H9 (cell line): Measurements from ENCODE around the gene ATP6V0B. TPM values are rescaled to one million over a fixed set of nuclear protein-coding genes. Genes with fewer than 3 reads are reported as not detected.
A peak's percentile ranks its signal among the peaks of the same experiment; 100 is the strongest.

Experiments used
- DNase-seq: peaks from one replicate; pipeline ENCODE4 v3.0.0-alpha.2; 2017
- H2AFZ ChIP-seq: one replicate; pipeline ENCODE4 v1.6.1; 2013; ENCODE audit warnings: mild to moderate bottlenecking, low read length, control low read depth, moderate library complexity
- H2AK5ac ChIP-seq: 2 replicates; pipeline ENCODE4 v1.6.1; 2013; ENCODE audit warnings: low read length, control low read depth, mixed read lengths; ENCODE audit not compliant: insufficient read length
- H2BK120ac ChIP-seq: one replicate; pipeline ENCODE4 v1.6.1; 2013; ENCODE audit warnings: low read depth, mild to moderate bottlenecking, low read length, control low read depth, inconsistent platforms; ENCODE audit not compliant: poor library complexity, severe bottlenecking
- H2BK12ac ChIP-seq: 2 replicates; pipeline ENCODE4 v1.6.1; 2013; ENCODE audit warnings: low read length, control low read depth, mixed read lengths, low read depth; ENCODE audit not compliant: insufficient read length
- H2BK15ac ChIP-seq: 2 replicates; pipeline ENCODE4 v1.6.1; 2013; ENCODE audit warnings: low read depth, low read length, control low read depth
- H2BK20ac ChIP-seq: one replicate; pipeline ENCODE4 v1.6.1; 2013; ENCODE audit warnings: low read depth, mild to moderate bottlenecking, low read length, control low read depth, inconsistent platforms; ENCODE audit not compliant: poor library complexity, severe bottlenecking
- H2BK5ac ChIP-seq: 2 replicates; pipeline ENCODE4 v1.6.1; 2013; ENCODE audit warnings: low read length, control low read depth, mixed read lengths; ENCODE audit not compliant: insufficient read length
- H3K14ac ChIP-seq: 2 replicates; pipeline ENCODE4 v1.6.1; 2013; ENCODE audit warnings: low read length, control low read depth; ENCODE audit not compliant: insufficient read depth
- H3K18ac ChIP-seq: 2 replicates; pipeline ENCODE4 v1.6.1; 2013; ENCODE audit warnings: low read depth, mild to moderate bottlenecking, mixed read lengths, low read length, control low read depth; ENCODE audit not compliant: insufficient read length
- H3K23ac ChIP-seq: 2 replicates; pipeline ENCODE4 v1.6.1; 2013; ENCODE audit warnings: low read length, control low read depth, mixed read lengths, low read depth; ENCODE audit not compliant: insufficient read length
- H3K23me2 ChIP-seq: 2 replicates; pipeline ENCODE4 v1.6.1; 2013; ENCODE audit warnings: low read depth, mild to moderate bottlenecking, mixed read lengths, low read length, control low read depth; ENCODE audit not compliant: insufficient read length, poor library complexity, severe bottlenecking
- H3K27ac ChIP-seq: 2 replicates; pipeline ENCODE4 v1.5.1; 2013; ENCODE audit warnings: low read length, control low read depth, mixed read lengths, low read depth; ENCODE audit not compliant: insufficient read length
- H3K27me3 ChIP-seq: 2 replicates; pipeline ENCODE4 v1.6.1; 2013; ENCODE audit warnings: low read length, control low read depth, inconsistent platforms; ENCODE audit not compliant: insufficient read depth
- H3K4ac ChIP-seq: 2 replicates; pipeline ENCODE4 v1.6.1; 2013; ENCODE audit warnings: low read depth, mild to moderate bottlenecking, control low read depth, inconsistent platforms, low read length, moderate library complexity
- H3K4me1 ChIP-seq: 2 replicates; pipeline ENCODE4 v1.6.1; 2013; ENCODE audit warnings: low read length, control low read depth, inconsistent platforms; ENCODE audit not compliant: insufficient read depth
- H3K4me2 ChIP-seq: 2 replicates; pipeline ENCODE4 v1.6.1; 2013; ENCODE audit warnings: low read length, control low read depth, mixed read lengths; ENCODE audit not compliant: insufficient read length, insufficient read depth
- H3K56ac ChIP-seq: 2 replicates; pipeline ENCODE4 v1.6.1; 2013; ENCODE audit warnings: low read depth, mild to moderate bottlenecking, mixed read lengths, low read length, control low read depth; ENCODE audit not compliant: insufficient read length
- H3K79me1 ChIP-seq: 2 replicates; pipeline ENCODE4 v1.6.1; 2013; ENCODE audit warnings: low read depth, mild to moderate bottlenecking, moderate library complexity, low read length, control low read depth, inconsistent platforms; ENCODE audit not compliant: insufficient read depth, poor library complexity, severe bottlenecking
- H3K79me2 ChIP-seq: 2 replicates; pipeline ENCODE4 v1.6.1; 2013; ENCODE audit warnings: low read length, control low read depth, inconsistent platforms; ENCODE audit not compliant: insufficient read depth
- H3K9ac ChIP-seq: 2 replicates; pipeline ENCODE4 v1.6.1; 2013; ENCODE audit warnings: low read length, control low read depth, mixed read lengths; ENCODE audit not compliant: insufficient read length; ENCODE audit errors: extremely low read depth
- H3K9me3 ChIP-seq: one replicate; pipeline ENCODE4 v1.6.1; 2013; ENCODE audit warnings: low read depth, low read length, inconsistent platforms; ENCODE audit not compliant: control insufficient read depth
- H3T11ph ChIP-seq: one replicate; pipeline ENCODE4 v1.6.1; 2013; ENCODE audit warnings: mild to moderate bottlenecking, low read length, control low read depth, inconsistent platforms
- H4K20me1 ChIP-seq: one replicate; pipeline ENCODE4 v1.6.1; 2013; ENCODE audit not compliant: control insufficient read depth, insufficient read length, insufficient read depth
- H4K5ac ChIP-seq: 2 replicates; pipeline ENCODE4 v1.6.1; 2013; ENCODE audit warnings: low read depth, mild to moderate bottlenecking, mixed read lengths, low read length, control low read depth; ENCODE audit not compliant: insufficient read length
- H4K8ac ChIP-seq: replicated peaks from 2 replicates; pipeline ENCODE4 v1.6.1; 2013; ENCODE audit warnings: low read length, control low read depth, mixed read lengths, low read depth; ENCODE audit not compliant: insufficient read length
- H4K91ac ChIP-seq: 2 replicates; pipeline ENCODE4 v1.6.1; 2013; ENCODE audit warnings: low read depth, mild to moderate bottlenecking, moderate library complexity, mixed read lengths, low read length, control low read depth; ENCODE audit not compliant: insufficient read length
- H3K27ac Mint-ChIP-seq, 3 experiments: 2 replicates in 2 of 3; 3 replicates in 1 of 3; pipeline ENCODE4 v1.8.0; 2020 to 2021; ENCODE audit warnings: mixed read lengths in 3 of 3, mild to moderate bottlenecking in 1 of 3, moderate library complexity in 1 of 3
- H3K27me3 Mint-ChIP-seq: 2 replicates; pipeline ENCODE4 v1.8.0; 2021; ENCODE audit warnings: low read depth, mild to moderate bottlenecking, moderate library complexity, mixed read lengths
- H3K36me3 Mint-ChIP-seq, 3 experiments: 2 replicates in 2 of 3; 3 replicates in 1 of 3; pipeline ENCODE4 v1.8.0; 2020 to 2021; ENCODE audit warnings: low read depth in 3 of 3, mixed read lengths in 3 of 3; ENCODE audit not compliant: insufficient read depth in 1 of 3
- H3K4me1 Mint-ChIP-seq, 2 experiments: 2 replicates each; pipeline ENCODE4 v1.8.0; 2020; ENCODE audit warnings: mixed read lengths in 2 of 2
- H3K4me3 Mint-ChIP-seq, 2 experiments: 2 replicates in 1 of 2; 3 replicates in 1 of 2; pipeline ENCODE4 v1.8.0; 2020 to 2021; ENCODE audit warnings: mild to moderate bottlenecking in 2 of 2, mixed read lengths in 2 of 2, moderate library complexity in 1 of 2
- H3K9me3 Mint-ChIP-seq, 2 experiments: 2 replicates in 1 of 2; 3 replicates in 1 of 2; pipeline ENCODE4 v1.8.0; 2020; ENCODE audit warnings: mild to moderate bottlenecking in 2 of 2, mixed read lengths in 2 of 2, moderate library complexity in 1 of 2
- WGBS: extraction: QIAGEN DNeasy Blood & Tissue Kit; methylation state at CpG from one replicate; pipeline ENCODE4 v1.1.7; 2013; ENCODE audit warnings: missing lambda C conversion rate, low lambda C conversion rate, mixed read lengths; ENCODE audit not compliant: insufficient read length; ENCODE audit errors: extremely low coverage; 5-methylcytosine and 5-hydroxymethylcytosine counted together
- total RNA-seq: library from RNA; stranded (reverse); gene quantifications from 2 replicates; pipeline ENCODE4 v1.2.1, GENCODE V29; 2021
- TF ChIP-seq, protein P1 (sequence below): fragments of 200-600 bp; sonication (generic); conservative IDR thresholded peaks from 3 replicates; pipeline ENCODE4 v1.8.0; 2021; ENCODE audit warnings: antibody characterized with exemption, mild to moderate bottlenecking

Gene ATP6V0B
- total RNA-seq, 1 experiment from 2014 or later, result 131 TPM

- DNase-seq, result no peak
- no peak overlapping the region for H4K91ac ChIP-seq
- H2BK15ac ChIP-seq, result no peak overlapping the region
- H3T11ph ChIP-seq, result no peak overlapping the region
- no peak overlapping the region for H2BK20ac ChIP-seq
- peaks cover 3% of the 10 kb centered on the region; the same call in 1 of the 2 replicates for H3K79me2 ChIP-seq
- H3K27ac ChIP-seq, result no peak overlapping the region
- peak overlapping the region; percentile 82 for H3K4me2 ChIP-seq
- peak overlapping the region; percentile 53 for H3K9ac ChIP-seq
- H3K4me3 Mint-ChIP-seq, result peak overlapping the region; percentile 82 to 95
- H3K9me3 Mint-ChIP-seq, result no peaks in the 10 kb centered on the region; a peak in 1 of 5 replicates
- H3K4ac ChIP-seq, result no peak overlapping the region
- H3K23me2 ChIP-seq, result peaks cover 23% of the 10 kb centered on the region
- no peaks in the 10 kb centered on the region for H3K27me3 Mint-ChIP-seq
- H3K14ac ChIP-seq, result peak overlapping the region; percentile 82
- H3K18ac ChIP-seq, result peak overlapping the region; percentile 12
- H3K56ac ChIP-seq, result no peak overlapping the region
- peaks cover 9% of the 10 kb centered on the region for H3K79me1 ChIP-seq
- H3K4me1 ChIP-seq, result peaks cover 6% of the 10 kb centered on the region; the same call in 1 of the 2 replicates
- H2BK120ac ChIP-seq, result no peak overlapping the region
- peak overlapping the region in 2 of 3 experiments; percentile 79; a peak in 4 of 7 replicates for H3K27ac Mint-ChIP-seq
- no peaks in the 10 kb centered on the region for H3K9me3 ChIP-seq
- H4K20me1 ChIP-seq, result no peaks in the 10 kb centered on the region
- peaks cover 23 to 50% (median 38%) of the 10 kb centered on the region in 3 experiments; a peak in 6 of 7 replicates for H3K36me3 Mint-ChIP-seq
- no peak overlapping the region for H4K8ac ChIP-seq
- no peaks in the 10 kb centered on the region for H3K27me3 ChIP-seq
- TF ChIP-seq, protein P1, sequence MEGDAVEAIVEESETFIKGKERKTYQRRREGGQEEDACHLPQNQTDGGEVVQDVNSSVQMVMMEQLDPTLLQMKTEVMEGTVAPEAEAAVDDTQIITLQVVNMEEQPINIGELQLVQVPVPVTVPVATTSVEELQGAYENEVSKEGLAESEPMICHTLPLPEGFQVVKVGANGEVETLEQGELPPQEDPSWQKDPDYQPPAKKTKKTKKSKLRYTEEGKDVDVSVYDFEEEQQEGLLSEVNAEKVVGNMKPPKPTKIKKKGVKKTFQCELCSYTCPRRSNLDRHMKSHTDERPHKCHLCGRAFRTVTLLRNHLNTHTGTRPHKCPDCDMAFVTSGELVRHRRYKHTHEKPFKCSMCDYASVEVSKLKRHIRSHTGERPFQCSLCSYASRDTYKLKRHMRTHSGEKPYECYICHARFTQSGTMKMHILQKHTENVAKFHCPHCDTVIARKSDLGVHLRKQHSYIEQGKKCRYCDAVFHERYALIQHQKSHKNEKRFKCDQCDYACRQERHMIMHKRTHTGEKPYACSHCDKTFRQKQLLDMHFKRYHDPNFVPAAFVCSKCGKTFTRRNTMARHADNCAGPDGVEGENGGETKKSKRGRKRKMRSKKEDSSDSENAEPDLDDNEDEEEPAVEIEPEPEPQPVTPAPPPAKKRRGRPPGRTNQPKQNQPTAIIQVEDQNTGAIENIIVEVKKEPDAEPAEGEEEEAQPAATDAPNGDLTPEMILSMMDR, result no peak
- no peak overlapping the region for H3K23ac ChIP-seq
- H2BK12ac ChIP-seq, result no peak overlapping the region
- no peak overlapping the region for H2AK5ac ChIP-seq
- no peak overlapping the region for H4K5ac ChIP-seq
- no CpG with 5 or more reads among the region's 34 CpGs for WGBS
- H2AFZ ChIP-seq, result no peak overlapping the region
- peaks cover 36 to 42% of the 10 kb centered on the region in 2 experiments for H3K4me1 Mint-ChIP-seq
- no peak overlapping the region for H2BK5ac ChIP-seq
These were observed 645 bp downstream of the ATP6V0B start for GRCh38 chr1:43975249-43975961.
